ENCODE data around the gene TP53I3. TPM values are rescaled to one million over a fixed set of nuclear protein-coding genes. Genes with fewer than 3 reads are reported as not detected.
"Not testable (repeated sequence)": the region's sequence is repeated elsewhere in the genome, so short reads cannot be mapped to it uniquely, and the experiment has no call there.

Gene TP53I3, protein sequence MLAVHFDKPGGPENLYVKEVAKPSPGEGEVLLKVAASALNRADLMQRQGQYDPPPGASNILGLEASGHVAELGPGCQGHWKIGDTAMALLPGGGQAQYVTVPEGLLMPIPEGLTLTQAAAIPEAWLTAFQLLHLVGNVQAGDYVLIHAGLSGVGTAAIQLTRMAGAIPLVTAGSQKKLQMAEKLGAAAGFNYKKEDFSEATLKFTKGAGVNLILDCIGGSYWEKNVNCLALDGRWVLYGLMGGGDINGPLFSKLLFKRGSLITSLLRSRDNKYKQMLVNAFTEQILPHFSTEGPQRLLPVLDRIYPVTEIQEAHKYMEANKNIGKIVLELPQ
- 168 and 185 TPM in 2 replicates for total RNA-seq (2014; rRNA removed; shearing (Covaris generic); ENCODE audit: low replicate concordance)

DNA sequence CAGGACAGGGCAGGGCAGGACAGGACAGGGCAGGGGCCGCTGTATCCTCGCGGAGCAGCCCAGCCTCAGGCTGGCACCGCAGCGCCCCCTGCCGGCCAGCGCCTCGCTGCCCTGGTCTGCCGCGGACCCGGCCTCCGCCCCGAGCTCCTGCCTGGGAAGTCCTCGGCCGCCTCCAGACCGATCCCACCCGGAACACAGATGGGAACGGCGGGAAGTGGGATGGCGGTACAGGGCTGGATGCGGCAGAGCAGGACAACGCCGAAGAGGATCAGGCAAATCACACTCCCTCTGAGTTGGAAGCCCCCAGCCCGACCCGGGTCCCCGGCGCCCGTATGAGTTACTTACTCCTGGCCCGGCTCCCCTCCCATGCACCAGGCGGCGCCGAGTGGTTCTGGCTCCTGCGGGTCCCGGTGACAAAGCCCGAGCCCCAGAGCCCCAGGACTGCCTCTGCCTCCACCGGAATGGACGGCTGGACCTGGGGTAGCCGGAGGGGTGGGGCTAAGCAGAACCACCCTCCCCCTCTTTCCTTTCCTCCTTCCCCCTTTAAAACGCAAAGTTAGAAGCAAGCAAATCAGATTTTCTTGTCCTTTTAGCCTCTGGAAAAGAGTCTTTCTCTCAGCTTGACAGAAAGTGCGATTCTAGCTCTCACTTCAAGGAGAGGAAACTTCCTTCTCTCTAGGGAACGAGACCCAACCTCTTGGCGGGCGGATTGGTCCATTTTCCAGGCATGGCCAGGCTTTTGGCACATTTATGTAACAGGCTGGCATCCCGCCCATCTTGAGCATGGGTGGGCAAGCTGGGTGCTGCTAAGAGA, at the start of gene TP53I3:
TP53I3 (minus strand) TSS at position 449 of the 814 bp plus-strand sequence. CDS start 508 bp downstream, outside the sequence.
- DNase-seq (ENCODE audit: low read depth) = peak; percentile 96
- in situ Hi-C loops (cut with HindIII; ENCODE audit: low pct_unique_long_range_greater_than_20kb, low sequenced_read_pairs) = no loop called here

DNA sequence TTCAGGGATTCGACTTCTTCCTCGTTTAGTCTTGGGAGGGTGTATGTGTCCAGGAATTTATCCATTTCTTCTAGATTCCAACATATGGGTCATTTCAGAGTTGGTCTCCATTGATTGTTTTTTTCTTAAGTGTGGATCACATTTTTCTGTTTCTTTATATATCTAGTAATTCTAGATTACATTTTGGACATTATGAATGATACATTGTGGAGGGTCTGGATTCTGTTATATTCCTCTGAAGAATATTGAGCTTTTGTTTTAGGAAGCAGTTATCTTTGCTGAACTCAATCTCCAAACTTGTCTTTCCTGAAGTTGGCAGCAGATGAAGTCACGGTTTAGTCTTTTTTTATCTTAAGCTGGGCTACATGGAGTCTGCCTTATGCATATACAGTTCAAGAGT, 47.9 kb upstream of the TP53I3 start:
- no peak for DNase-seq (ENCODE audit: low read depth)
- in situ Hi-C loops (cut with HindIII; ENCODE audit: low pct_unique_long_range_greater_than_20kb, low sequenced_read_pairs) = no loop called here

DNA sequence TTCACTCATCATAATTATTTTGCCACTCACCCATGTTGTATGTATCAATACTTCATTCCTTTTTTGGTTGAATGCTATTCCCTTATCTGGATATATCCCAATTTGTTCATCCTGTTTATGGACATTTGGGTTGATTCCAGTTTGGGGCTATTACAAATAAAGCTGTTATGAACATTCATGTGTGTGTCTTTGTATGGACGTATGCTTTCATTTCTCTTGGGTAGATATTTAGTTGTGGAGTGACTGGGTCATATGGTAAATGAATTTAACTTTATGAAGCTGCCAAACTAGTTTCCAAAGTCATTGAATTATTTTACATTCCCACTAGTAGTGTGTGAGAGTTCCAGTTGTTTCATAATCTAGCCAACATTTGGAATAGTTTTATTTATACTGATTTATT, 41.3 kb upstream of the TP53I3 start:
- in situ Hi-C loops (cut with HindIII; ENCODE audit: low pct_unique_long_range_greater_than_20kb, low sequenced_read_pairs) = no loop called here
- no peak for DNase-seq (ENCODE audit: low read depth)

DNA sequence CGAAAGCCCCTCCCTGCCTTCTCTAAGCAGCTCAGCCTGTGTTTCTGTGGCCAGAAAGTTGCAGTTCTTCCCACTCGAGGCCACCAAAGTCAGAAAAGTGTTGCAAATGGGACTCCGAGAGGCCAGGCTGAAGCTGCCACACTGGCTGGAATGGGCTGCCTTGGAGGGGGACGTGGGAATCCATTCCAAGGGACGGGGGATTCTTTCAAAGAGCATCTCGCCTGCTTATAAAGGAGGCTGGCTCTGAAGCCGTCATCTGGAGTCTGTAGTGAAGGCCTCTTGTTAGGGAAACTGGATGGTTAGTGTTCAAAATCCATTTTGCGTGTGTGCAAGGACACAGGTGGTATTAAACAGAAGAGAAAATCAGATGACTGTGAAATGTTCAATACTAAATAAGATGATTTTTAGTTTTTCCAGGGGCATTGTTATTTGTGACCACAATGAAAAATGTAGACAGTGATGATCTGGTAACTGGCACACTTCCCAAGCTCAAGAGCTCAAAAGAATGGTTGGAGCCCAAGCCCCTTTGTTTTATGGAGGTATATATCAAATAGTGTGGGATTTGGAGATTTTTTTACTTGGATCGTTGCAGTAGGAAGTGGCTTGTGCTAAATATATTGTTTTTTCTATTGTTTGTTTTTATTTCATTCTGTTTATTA, 39.4 kb upstream of the TP53I3 start:
- DNase-seq (ENCODE audit: low read depth) = peak; percentile 76
- in situ Hi-C loops (cut with HindIII; ENCODE audit: low pct_unique_long_range_greater_than_20kb, low sequenced_read_pairs) = no loop called here

DNA sequence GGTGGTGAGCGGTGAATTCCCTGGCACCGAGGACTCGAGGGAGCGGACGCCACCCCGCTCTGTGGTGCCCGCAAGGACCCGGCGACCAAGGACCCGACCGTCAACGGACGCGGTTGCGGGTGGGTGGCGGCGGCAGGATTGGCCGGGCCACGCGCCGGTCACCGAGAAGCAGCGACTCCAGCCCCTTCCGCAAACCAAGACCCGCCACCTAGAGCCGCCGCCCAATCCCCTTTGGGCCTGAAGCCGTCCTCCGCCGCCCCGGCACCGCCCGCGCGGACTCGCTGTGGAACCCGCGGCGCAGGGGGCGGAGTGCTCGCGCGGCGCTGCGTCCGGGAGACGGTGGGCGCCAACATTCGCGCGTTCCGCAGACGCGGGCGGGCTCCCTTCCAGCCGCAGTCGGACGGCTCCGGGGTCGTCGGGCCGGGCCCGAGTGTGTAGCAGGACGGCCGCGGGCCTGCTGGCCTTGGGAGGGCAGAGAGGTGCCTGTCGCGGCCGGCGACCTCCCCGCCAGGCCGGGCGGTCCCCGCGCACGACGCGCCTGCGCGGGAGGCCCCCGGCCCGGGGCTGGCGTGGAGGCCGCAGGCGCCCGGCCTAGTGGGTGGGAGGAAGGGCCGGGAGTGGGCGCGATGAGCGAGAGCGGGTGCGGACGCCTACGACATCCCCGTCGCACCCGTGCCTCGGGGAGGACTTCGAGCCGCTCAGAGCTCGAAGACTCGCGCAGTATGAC, 38.7 kb upstream of the TP53I3 start, which contains the start of the genes FAM228B and PFN4:
FAM228B (plus strand) TSS at position 275 of the 727 bp plus-strand sequence. CDS start 893 bp downstream, outside the sequence.
PFN4 (minus strand) TSS at position 140 of the 727 bp plus-strand sequence. CDS start 799 bp downstream, outside the sequence.
- in situ Hi-C loops (cut with HindIII; ENCODE audit: low pct_unique_long_range_greater_than_20kb, low sequenced_read_pairs) = no loop called here
- peak; percentile 90 for DNase-seq (ENCODE audit: low read depth)

DNA sequence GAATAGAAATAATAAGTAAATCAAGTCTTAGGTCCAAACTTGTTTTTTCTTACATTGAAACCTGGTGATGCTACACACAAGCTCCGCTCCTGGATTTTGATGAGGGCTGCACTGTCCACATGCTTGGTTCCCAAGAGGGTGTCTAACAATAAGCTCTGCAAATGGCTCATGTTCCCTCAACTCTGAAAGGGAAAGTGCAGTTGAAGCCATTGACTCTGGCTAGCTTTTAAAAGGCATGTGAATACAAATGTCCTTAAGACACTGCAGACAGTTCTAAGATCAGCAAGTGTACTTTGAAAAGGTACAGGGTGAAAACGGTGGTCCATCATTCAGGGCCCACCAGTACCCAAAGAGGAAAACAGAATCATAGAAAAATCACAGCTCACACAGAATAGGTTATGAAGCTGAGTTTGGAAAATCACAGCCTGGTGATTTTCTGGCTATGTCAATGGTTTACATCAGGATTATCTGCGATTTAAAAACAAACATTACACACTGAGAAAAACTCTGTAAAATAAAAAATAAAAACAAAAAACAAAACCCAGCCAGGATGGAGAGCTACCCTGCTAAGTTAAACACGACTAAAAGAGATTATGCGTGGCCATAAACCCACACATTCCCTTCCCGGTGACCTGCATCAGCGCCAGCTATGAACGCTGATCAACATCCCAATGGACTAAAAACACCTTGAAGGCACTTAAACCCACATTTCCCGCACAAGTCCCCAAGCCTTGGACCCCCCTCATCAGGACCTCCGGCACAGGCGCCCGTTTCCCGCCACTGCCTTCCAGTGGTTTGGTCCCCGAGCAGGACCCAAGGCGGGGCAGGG, 37.9 kb upstream of the TP53I3 start:
- no peak for DNase-seq (ENCODE audit: low read depth)
- in situ Hi-C loops (cut with HindIII; ENCODE audit: low pct_unique_long_range_greater_than_20kb, low sequenced_read_pairs) = no loop called here

DNA sequence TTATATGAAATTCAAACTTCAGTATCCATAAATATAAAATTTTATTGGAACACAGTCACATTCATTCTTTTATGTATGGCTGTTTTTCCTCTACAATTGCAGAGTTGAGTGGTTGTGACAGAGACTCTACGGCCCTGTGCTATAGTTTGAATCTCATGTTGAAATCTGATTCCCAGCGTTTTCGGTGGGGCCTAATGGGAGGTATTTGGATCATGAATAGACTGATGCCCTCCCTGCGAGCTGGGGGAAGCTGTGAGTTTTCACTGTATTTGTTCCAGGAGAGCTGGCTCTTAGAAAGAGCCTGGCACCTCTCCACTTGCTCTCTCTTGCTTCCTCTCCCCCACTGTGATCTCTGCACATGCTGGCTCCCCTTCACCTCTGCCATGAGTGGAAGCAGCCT, 36.8 kb upstream of the TP53I3 start:
- in situ Hi-C loops (cut with HindIII; ENCODE audit: low pct_unique_long_range_greater_than_20kb, low sequenced_read_pairs) = no loop called here
- DNase-seq (ENCODE audit: low read depth) = no peak

DNA sequence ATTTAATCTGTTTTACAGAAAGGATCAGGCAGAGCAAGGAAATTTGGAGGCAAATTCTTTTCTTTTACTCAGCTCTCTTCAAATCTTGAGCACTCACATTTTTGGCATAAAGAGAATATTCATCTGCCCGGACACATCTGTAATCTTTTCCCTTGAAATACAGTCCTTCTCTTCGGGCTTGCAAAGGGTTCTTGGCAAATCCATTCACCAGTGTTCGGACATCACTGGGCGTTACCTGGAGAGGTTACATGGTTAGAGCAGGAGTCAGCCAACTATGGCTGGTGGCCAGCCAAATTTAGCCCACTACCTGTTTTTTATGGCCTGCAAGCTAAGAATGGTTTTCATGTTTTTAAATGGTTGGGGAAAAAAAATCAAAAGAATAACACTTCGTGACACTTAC, 36.4 kb upstream of the TP53I3 start:
- in situ Hi-C loops (cut with HindIII; ENCODE audit: low pct_unique_long_range_greater_than_20kb, low sequenced_read_pairs) = no loop called here

DNA sequence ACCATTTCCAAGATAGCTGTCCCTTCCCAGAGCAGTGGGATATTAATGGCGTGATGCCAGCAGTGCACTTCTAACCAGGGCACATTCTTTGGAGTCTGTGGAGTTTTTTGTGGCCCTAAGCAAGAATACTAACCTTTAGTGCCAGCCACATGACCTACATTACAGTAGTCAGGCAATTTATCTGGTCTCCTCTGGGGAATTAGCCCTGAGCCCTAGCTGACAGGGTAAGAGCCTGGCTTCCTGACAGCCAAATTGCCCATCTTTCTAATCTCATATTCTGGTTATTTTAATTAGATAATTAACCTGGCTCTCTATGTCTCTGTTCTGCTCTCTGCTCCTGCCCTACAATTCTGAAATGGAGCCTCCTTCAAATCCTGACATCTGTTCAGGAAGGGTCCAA, 33.3 kb upstream of the TP53I3 start:
- in situ Hi-C loops (cut with HindIII; ENCODE audit: low pct_unique_long_range_greater_than_20kb, low sequenced_read_pairs) = no loop called here
- no peak for DNase-seq (ENCODE audit: low read depth)

More for the DNA sequence above, 36.4 kb upstream of the TP53I3 start:
- DNase-seq (ENCODE audit: low read depth) = no peak

DNA sequence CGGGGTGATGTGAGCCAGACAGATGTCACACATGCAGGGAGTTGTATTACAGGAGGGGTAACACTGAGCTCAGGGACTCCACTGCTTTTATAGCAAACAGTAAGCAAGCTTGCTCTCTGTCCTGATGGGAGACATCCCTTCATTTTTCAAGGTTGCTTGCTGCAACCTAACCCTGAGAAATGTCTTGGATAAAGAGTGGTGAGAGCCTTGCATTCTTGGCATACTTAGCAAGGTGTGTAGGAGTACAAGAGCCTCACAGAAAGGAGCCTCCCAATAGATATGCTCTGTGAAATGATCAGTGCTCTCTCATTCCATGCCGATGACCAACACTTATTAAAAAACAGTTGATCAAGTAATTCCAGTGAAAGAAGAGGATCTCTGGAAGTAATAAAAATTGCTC, 30.4 kb upstream of the TP53I3 start:
- peak; percentile 56 for DNase-seq (ENCODE audit: low read depth)
- in situ Hi-C loops (cut with HindIII; ENCODE audit: low pct_unique_long_range_greater_than_20kb, low sequenced_read_pairs) = no loop called here

DNA sequence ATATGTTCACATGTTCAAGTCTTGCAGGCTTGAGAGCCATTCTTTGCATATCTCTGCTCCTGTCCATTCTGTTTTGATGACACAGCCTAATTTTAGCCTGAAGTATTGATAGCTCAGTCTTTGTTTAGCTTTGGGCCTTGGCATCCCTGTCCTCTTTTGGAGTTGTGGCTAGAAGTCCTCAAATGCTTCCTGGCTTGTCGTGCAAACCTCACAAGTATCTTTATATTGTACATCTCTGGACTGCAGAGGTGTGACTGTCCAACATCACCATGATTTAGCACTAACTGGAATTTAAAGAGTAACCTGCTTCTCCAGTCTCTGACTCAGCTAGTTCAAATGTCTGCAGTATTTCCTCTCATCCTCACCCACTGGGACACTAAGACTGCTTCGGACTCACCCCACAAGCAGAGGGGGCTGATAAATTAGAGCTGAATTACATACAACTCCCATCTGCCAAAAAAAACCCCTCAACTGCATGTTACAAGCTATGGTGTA, 26.8 kb upstream of the TP53I3 start:
- in situ Hi-C loops (cut with HindIII; ENCODE audit: low pct_unique_long_range_greater_than_20kb, low sequenced_read_pairs) = no loop called here
- peak; percentile 81 for DNase-seq (ENCODE audit: low read depth)

DNA sequence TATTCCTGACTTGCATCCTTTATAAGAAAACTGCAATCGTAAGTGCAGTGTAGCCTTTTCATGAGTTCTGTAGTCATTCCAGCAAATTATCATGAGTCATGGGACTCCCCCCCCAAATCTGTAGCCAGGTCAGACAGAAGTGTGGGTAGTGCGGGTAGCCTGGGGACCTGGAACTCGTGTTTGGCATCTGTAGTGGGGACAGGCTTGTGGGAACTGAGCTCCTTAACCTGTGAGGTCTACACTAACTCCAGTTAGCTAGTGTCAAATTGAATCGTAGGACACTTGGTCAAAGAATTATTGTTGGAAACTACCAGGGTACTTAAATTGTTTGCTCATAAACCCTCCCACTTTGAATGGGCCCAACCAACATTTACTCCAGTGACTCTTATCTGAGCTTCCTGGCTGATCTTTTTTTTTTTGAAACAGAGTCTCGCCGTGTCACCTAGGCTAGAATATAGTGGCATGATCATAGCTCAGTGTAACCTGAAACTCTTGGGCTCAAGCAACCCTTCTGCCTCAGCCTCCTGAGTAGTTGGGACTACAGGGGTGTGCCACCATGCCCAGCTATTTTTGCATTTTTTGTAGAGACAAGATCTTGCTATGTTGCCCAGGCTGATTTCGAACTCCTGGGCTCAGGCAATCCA, 26.1 kb upstream of the TP53I3 start:
- peak; percentile 52 for DNase-seq (ENCODE audit: low read depth)
- in situ Hi-C loops (cut with HindIII; ENCODE audit: low pct_unique_long_range_greater_than_20kb, low sequenced_read_pairs) = no loop called here

DNA sequence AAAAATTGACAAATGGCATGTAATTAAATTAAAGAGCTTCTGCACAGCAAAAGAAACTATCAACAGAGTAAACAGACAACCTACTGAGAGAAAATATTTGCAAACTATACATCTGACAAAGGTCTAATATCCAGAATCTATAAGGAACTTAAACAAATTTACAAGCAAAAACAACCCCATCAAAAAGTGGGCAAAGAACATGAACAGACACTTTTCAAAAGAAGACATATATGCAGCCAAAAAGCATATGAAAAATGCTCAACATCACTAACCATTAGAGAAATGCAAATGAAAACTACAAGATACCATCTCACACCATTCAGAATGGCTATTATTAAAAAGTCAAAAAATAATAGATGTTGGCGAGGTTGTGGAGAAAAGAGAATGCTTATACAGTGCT, 24.8 kb upstream of the TP53I3 start:
- DNase-seq (ENCODE audit: low read depth); in situ Hi-C loops (cut with HindIII; ENCODE audit: low pct_unique_long_range_greater_than_20kb, low sequenced_read_pairs): not testable (repeated sequence)

DNA sequence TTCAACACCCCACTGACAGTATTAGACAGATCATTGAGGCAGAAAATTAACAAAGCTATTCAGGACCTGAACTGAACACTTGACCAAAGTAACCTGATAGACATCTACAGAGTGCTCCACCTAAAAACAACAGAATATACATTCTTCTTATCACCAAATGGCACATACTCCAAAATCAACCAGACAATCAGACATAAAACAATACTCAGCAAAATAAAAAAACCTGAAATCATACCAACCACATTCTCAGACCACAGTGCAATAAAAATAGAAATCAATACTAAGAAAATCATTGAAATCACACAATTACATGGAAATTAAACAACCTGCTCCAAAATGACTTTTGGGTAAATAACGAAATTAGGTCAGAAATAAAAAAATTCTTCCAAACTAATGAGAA, 22.7 kb upstream of the TP53I3 start:
- DNase-seq (ENCODE audit: low read depth) = no peak
- in situ Hi-C loops (cut with HindIII; ENCODE audit: low pct_unique_long_range_greater_than_20kb, low sequenced_read_pairs) = no loop called here

DNA sequence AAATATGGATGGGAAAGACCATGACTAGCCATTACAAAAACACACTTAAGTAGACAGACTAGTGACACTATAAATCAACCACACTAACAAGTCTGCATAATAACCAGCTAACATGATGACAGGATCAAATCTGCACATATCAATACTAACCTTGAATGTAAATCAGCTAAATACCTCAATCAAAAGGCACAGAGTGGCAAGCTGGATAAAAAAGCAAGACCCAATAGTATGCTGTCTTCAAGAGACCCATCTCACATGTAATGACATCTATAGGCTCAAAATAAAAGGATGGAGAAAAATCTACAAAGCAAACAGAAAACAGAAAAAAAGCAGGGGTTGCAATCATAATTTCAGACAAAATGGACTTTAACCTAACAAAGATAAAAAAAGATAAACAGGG, 22.2 kb upstream of the TP53I3 start:
- no peak for DNase-seq (ENCODE audit: low read depth)
- in situ Hi-C loops (cut with HindIII; ENCODE audit: low pct_unique_long_range_greater_than_20kb, low sequenced_read_pairs) = no loop called here

DNA sequence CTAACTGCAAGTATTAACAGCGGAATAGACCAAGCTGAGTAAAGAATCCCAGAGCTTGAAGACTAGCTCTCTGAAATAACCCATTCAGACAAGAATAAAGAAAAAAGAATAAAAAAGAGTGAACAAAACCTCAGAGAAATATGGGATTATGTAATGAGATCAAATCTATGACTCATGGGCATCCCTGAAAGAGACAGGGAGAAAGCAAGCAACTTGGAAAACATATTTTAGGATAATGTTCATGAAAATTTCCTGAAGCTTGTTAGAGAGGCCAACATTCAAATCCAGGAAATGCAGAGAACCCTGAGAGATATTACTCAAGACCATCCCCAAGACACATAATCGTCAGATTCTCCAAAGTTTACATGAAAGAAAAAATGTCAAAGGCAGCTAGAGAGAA, 21.2 kb upstream of the TP53I3 start:
- in situ Hi-C loops (cut with HindIII; ENCODE audit: low pct_unique_long_range_greater_than_20kb, low sequenced_read_pairs) = no loop called here
- no peak for DNase-seq (ENCODE audit: low read depth)

DNA sequence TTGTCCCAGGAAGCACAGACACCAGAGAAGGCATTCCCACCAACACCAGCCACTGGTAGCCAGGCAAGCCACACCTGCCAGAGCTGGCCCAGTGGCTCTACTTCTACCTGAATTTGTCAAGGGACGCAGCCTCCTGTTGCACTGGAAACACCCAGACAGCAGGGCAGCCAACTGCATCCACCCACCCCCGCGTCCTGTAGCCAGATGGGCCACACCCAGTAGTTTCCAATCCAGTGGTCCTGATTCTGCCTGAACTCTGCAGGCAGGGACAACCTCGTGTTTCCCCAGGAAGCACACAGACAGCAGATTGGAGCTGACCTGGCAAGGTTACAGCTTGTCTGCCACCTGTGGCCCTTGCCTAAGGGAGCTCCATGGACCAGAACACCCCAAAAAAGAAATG, 20.3 kb upstream of the TP53I3 start:
- peak; percentile 60 for DNase-seq (ENCODE audit: low read depth)
- in situ Hi-C loops (cut with HindIII; ENCODE audit: low pct_unique_long_range_greater_than_20kb, low sequenced_read_pairs) = no loop called here

All from Caki2 (cell line).